ENCODE data around the gene ZNF438.
A peak's percentile ranks its signal among the peaks of the same experiment; 100 is the strongest.
"Not testable (repeated sequence)": the region's sequence is repeated elsewhere in the genome, so short reads cannot be mapped to it uniquely, and the experiment has no call there.

Gene ZNF438

DNA sequence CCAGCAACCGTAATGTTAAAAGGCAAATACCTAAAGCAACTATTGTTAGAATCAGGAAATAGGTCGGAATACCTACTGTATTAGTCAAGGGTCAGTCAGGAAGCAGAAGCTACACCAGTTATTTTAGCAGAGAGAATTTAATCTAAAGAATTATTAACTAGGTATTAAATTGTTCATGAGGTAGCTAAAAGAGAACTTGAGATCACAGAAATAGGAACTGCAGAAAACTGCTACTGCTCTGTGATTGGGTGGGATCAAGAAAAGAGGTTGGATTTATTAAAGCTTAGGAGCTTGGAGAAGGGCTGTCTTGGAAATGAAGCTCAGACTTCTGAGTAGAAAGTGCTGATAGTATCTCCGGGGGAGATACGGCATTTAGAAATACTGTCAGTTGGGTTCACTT, 20.0 kb upstream of the ZNF438 start:
- no peak for DNase-seq (ENCODE audit: low read depth, low spot score)

GRCh38 chr10:31042670-31043069, 11.0 kb upstream of the ZNF438 start:
- no peak for DNase-seq (ENCODE audit: low read depth, low spot score)

DNA sequence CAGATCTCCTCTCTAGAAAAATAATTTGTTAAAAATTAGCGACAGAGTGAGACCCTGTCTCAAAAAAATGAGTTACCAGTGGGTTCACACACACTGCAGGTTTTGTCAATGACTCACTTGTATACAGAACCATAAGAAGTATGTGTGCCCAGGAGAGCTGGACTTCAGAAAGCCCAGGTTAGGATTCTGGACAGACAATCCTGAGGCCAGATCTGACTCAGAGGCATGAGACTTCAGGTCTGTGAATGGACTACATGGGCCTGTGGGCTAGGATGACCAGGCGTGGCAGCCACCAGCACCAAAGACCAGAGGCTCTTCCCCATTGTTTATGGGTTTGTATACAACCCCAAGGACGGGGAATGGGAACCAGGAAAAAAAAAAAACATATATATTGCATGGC, 9.3 kb upstream of the ZNF438 start:
- peak; percentile 23 for DNase-seq (ENCODE audit: low read depth, low spot score)

DNA sequence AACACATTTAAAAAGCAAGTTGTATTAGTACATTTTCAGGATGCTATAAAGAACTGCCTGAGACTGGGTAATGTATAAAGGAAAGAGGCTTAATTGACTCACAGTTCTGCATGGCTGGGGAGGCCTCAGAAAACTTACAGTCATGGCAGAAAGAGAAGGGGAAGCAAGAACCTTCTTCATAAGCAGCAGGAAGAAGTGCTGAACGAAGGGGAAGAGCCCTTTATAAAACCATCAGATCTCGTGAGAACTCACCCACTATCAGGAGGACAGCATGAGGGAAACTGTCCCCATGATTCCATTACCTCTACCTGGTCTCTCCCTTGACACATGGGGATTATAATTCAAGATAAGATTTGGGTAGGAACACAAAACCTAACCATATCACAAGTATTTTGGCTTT, 7.3 kb upstream of the ZNF438 start:
- not testable (repeated sequence) for DNase-seq (ENCODE audit: low read depth, low spot score)

DNA sequence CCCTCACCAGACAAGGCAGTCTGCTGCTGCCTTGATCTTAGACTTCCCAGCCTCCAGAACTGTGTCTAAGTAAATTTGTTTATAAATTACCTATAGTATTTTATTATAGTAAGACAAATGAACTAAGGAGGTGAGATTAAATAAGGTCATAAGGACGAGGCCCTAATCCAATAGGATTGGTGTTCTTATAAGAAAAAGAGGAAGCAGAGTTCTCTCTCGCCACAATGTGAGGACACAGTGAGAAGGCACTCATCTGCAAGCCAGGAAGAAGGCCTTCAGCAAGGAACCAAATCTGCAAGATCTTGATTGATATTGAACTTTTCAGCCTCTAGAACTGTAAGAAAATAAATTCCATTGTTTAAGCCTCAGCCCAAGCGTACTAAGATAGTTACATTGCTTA, 6.1 kb upstream of the ZNF438 start:
- DNase-seq (ENCODE audit: low read depth, low spot score), result no peak

GRCh38 chr10:31036209-31036608, 4.5 kb upstream of the ZNF438 start:
- DNase-seq (ENCODE audit: low read depth, low spot score), result no peak

DNA sequence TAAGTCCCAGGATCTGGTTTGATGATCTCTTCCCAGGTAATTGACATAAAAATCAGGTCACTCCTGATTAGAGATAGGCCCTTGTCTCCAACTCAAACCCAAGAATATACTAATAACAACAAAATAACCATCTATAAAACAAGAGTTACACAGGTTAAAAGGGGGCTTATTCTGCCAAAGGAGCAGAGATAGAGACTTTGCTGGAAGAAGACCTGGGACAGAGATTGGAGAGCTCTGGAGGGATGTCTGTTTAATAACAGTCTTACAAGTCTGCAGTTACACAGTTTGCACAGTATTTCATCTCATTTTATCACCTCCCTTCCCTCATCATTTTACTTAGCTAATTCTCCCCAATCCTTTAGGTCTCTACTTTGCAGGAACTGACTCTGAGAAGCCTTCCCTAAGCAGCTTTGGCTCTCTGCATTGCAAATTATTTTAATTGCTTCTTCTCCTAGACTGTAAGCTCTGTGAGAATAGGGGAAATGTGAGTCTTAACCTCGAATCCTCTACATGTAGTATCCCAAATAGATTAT, 3.7 kb upstream of the ZNF438 start:
- no peak for DNase-seq (ENCODE audit: low read depth, low spot score)

GRCh38 chr10:31034098-31034909, 2.6 kb upstream of the ZNF438 start:
- peak; percentile 87 for DNase-seq (ENCODE audit: low read depth, low spot score)

DNA sequence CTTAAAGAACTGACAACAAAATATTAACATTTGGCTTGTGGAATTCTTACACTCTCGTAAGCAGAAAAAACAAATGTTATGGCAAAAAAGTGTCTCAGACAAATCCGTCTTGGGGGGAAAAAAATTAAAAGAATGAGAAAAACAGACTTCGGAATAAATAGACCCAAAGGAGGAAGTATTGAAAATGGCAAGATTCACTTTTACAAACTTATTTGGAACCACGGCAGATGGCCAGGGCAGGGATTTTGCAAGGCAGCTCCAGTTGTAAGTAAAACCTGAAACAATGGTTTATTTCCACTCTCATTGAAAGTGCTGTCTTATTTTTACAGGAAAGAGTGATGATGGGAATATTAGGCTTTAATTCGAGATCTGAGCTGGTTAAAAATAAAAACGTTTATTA, 1.5 kb upstream of the ZNF438 start:
- no peak for DNase-seq (ENCODE audit: low read depth, low spot score)

GRCh38 chr10:31032258-31033132, 830 bp upstream of the ZNF438 start:
- peak; percentile 97 for DNase-seq (ENCODE audit: low read depth, low spot score)

- no peak for DNase-seq (ENCODE audit: low read depth, low spot score)
These were observed 484 bp downstream of the ZNF438 start for GRCh38 chr10:31031205-31031557.

GRCh38 chr10:31030800-31031199, 865 bp downstream of the ZNF438 start:
- no peak for DNase-seq (ENCODE audit: low read depth, low spot score)

DNA sequence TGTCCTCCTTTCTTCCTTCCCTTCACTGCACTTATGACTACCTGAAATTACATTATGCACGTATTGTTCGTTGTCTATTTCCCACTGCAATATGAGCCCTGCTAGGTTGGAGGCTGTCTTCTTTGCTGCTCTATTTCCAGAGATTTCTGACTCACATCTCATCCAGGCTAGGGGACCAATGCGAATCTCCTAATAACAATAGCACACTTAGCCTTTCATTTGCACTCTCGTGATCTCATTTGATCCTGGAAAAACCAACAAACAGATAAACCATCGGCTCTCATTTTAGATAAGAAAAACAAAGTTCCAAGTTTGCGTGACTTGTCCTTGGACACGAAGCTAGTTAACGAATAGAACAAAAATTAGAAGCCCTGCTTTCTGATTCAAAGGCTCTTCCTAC, 1.4 kb downstream of the ZNF438 start:
- peak; percentile 48 for DNase-seq (ENCODE audit: low read depth, low spot score)

- DNase-seq (ENCODE audit: low read depth, low spot score), result no peak
These were observed 3.6 kb downstream of the ZNF438 start for GRCh38 chr10:31028081-31028480.

GRCh38 chr10:31026279-31026678, 5.4 kb downstream of the ZNF438 start:
- not testable (repeated sequence) for DNase-seq (ENCODE audit: low read depth, low spot score)

GRCh38 chr10:31025142-31025541, 6.5 kb downstream of the ZNF438 start:
- DNase-seq (ENCODE audit: low read depth, low spot score), result no peak

DNA sequence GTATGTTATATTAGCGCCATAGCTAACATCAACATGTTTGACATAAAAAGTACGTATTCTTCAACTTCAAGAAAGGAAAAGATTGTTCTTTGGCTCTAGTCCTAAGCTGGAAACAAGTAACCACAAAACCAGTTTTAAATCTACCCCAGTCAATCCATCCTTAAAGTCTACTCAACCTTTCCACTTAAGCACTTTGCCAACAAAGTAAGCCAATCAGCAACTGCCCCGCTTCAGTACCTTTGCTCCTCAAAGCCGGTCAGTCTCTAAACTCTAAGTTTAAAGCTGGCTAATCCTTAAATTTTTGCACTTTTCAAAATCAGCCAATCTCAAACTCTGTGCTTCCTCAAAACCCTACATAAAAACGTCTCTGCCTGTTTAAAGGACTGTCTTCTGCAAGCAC, 8.1 kb downstream of the ZNF438 start:
- DNase-seq (ENCODE audit: low read depth, low spot score), result no peak

DNA sequence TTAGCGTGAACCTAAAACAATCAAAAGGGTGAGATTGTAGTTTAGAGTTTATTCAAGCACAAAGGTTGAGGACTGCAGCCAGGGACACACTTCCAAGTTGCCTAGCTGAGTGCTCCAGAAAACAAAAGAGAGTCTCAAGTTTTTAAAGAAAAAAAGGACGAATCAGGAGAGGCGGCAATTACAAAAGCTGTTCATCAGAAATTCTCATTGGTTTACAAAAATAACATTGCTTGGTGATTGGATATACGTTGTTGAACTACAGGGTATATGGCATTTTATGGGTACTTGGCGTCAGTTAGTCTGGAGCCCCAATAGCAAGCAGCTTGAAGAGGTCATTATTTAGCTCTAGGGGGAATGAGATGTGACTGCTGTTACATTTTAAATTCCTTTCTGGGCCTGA, 11.5 kb downstream of the ZNF438 start:
- no peak for DNase-seq (ENCODE audit: low read depth, low spot score)

DNA sequence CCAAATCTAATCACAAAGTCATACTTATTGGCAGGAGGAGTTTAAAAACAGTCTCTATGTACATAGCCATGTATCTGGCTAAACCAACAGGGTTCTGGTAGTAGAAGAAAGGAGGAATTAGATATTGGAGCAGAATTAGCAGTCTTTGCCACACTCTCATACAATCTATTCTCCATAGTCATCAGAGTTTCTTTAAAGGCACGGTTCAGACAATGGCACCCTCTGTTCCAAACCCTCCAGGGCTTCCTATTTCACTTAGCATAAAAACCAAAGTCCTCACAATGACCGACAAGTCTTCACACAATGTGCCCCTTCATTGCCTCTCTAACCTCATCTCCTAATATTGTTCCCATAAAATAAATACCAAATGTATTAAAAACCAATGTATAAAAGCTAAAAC, 12.7 kb downstream of the ZNF438 start:
- DNase-seq (ENCODE audit: low read depth, low spot score), result peak; percentile 38

- DNase-seq (ENCODE audit: low read depth, low spot score), result no peak
These were observed 13.3 kb downstream of the ZNF438 start for GRCh38 chr10:31018356-31018750.

GRCh38 chr10:31017534-31018355, 13.9 kb downstream of the ZNF438 start:
- peak; percentile 37 for DNase-seq (ENCODE audit: low read depth, low spot score)
